HG03565 (cell line): ENCODE results near the gene USP4.
"Not testable (repeated sequence)": the region's sequence is repeated elsewhere in the genome, so short reads cannot be mapped to it uniquely, and the experiment has no call there.

Experiments
- ATAC-seq: cut with Tn5 transposase; IDR thresholded peaks from one replicate; pipeline ENCODE4 v1.9.1; 2021; ENCODE audit warnings: mild to moderate bottlenecking, moderate library complexity; ENCODE audit not compliant: unreplicated experiment

USP4 gene

GRCh38 chr3:49255718-49256511 lies 83.9 kb downstream of the USP4 start:
- no peak for ATAC-seq

GRCh38 chr3:49255112-49255511 lies 84.7 kb downstream of the USP4 start:
- no peak for ATAC-seq

GRCh38 chr3:49253512-49253911 lies 86.3 kb downstream of the USP4 start:
- no peak for ATAC-seq

GRCh38 chr3:49248840-49249227 lies 91.0 kb downstream of the USP4 start:
- no peak for ATAC-seq

GRCh38 chr3:49244581-49245205 lies 95.2 kb downstream of the USP4 start:
- ATAC-seq: no peak

GRCh38 chr3:49240091-49240490 lies 99.8 kb downstream of the USP4 start:
- ATAC-seq: not testable (repeated sequence)

- ATAC-seq: no peak
Measured at GRCh38 chr3:49238274-49239127, 101.4 kb downstream of the USP4 start.

GRCh38 chr3:49237344-49237743 lies 102.5 kb downstream of the USP4 start:
- no peak for ATAC-seq

GRCh38 chr3:49236226-49236625 lies 103.6 kb downstream of the USP4 start:
- no peak for ATAC-seq

GRCh38 chr3:49228817-49229216 lies 111.0 kb downstream of the USP4 start:
- not testable (repeated sequence) for ATAC-seq
